ENCODE data around the gene WDR62.
A peak's percentile ranks its signal among the peaks of the same experiment; 100 is the strongest.

The WDR62 gene

GRCh38 chr19:36108684-36109083 lies 54.0 kb downstream of the WDR62 start:
- H3K36me3 Mint-ChIP-seq: peaks cover 19% of the 10 kb centered on the region
- peaks cover 12% of the 10 kb centered on the region for H3K4me1 Mint-ChIP-seq
- H3K4me3 Mint-ChIP-seq: no peak overlapping the region
- no peak overlapping the region for H3K27ac Mint-ChIP-seq
- no peak for ATAC-seq
- no peaks in the 10 kb centered on the region for H3K27me3 Mint-ChIP-seq
- H3K9me3 Mint-ChIP-seq: no peaks in the 10 kb centered on the region

DNA sequence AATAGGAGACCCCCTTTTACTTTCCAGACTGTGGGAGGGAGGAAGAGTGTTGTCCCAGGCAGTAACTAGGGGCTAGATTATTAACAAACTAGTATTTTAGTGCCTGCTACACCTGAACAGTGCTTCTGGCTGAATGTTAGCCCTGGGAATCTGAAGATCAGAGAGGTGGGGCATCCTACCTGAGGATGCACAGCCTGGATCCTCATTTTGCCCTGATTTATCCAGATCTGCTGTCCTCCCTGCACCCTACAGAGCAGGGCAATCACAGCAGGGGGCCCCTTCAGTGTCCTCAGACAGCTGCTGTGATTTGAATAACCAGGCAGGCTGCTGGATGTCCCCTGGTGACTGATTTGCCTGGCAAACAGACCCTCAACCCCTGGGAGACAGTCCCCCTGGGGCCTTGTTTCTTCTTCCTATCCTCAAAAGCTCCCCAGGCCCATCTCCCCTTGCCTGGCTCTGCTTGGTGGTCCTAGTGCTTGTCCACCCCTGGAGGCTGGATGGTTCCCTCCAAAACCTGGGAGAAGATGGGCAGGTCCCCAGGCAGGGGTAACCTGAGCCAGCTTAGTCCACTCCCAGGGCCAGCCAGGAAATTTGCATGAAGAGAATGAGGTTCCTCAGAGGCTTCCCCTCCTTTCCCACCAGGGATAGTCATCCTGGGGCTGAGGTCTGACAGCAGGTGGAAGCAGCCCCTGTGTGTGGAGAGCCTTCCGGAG lies 55.9 kb downstream of the WDR62 start, which contains the start of gene OVOL3:
Gene OVOL3, plus strand, starts transcription at position 657 of the 713 bp plus-strand sequence. CDS start 60 bp downstream, outside the sequence.
- no peak within 1 kb of the TSS for H3K27ac Mint-ChIP-seq
- no peaks in the 10 kb centered on the region for H3K27me3 Mint-ChIP-seq
- H3K9me3 Mint-ChIP-seq: no peaks in the 10 kb centered on the region
- peaks cover 24% of the 10 kb centered on the region for H3K36me3 Mint-ChIP-seq
- peaks cover 21% of the 10 kb centered on the region for H3K4me1 Mint-ChIP-seq
- no peak within 1 kb of the TSS for H3K4me3 Mint-ChIP-seq
- ATAC-seq: no peak

DNA sequence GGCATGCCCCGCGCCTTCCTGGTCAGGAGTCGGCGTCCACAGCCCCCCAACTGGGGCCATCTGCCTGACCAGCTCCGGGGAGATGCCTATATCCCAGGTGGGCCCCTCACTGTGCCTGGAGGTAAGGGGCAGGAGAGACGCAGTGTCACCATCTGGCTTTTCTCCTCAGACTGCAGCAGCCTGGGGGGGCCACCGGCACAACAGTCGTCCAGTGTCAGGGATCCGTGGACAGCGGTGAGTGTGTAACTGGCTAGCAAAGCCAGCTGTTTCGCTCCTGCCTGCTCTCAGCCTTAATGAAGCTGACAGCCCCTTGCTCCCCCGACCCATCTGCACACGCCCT lies 56.5 kb downstream of the WDR62 start:
- no peaks in the 10 kb centered on the region for H3K27me3 Mint-ChIP-seq
- peaks cover 25% of the 10 kb centered on the region for H3K4me1 Mint-ChIP-seq
- H3K9me3 Mint-ChIP-seq: no peaks in the 10 kb centered on the region
- ATAC-seq: no peak
- H3K36me3 Mint-ChIP-seq: peaks cover 27% of the 10 kb centered on the region
- H3K27ac Mint-ChIP-seq: no peak overlapping the region
- no peak overlapping the region for H3K4me3 Mint-ChIP-seq

- H3K27ac Mint-ChIP-seq: no peak overlapping the region
Observed at GRCh38 chr19:36112678-36113077, 58.0 kb downstream of the WDR62 start.

GRCh38 chr19:36113425-36113824 lies 58.7 kb downstream of the WDR62 start:
- Mint-ChIP-seq H3K27me3 (no peaks in the 10 kb centered on the region), H3K36me3 (peaks cover 43% of the 10 kb centered on the region), H3K4me3 (peak overlapping the region; percentile 92), H3K27ac (peak overlapping the region; percentile 93), H3K9me3 (no peaks in the 10 kb centered on the region), H3K4me1 (peaks cover 46% of the 10 kb centered on the region)
- ATAC-seq: no peak

More at GRCh38 chr19:36112678-36113077, 58.0 kb downstream of the WDR62 start:
- H3K27me3 Mint-ChIP-seq: no peaks in the 10 kb centered on the region
- peaks cover 36% of the 10 kb centered on the region for H3K36me3 Mint-ChIP-seq
- ATAC-seq: no peak
- peaks cover 38% of the 10 kb centered on the region for H3K4me1 Mint-ChIP-seq
- peak overlapping the region; percentile 47 for H3K4me3 Mint-ChIP-seq
- no peaks in the 10 kb centered on the region for H3K9me3 Mint-ChIP-seq

DNA sequence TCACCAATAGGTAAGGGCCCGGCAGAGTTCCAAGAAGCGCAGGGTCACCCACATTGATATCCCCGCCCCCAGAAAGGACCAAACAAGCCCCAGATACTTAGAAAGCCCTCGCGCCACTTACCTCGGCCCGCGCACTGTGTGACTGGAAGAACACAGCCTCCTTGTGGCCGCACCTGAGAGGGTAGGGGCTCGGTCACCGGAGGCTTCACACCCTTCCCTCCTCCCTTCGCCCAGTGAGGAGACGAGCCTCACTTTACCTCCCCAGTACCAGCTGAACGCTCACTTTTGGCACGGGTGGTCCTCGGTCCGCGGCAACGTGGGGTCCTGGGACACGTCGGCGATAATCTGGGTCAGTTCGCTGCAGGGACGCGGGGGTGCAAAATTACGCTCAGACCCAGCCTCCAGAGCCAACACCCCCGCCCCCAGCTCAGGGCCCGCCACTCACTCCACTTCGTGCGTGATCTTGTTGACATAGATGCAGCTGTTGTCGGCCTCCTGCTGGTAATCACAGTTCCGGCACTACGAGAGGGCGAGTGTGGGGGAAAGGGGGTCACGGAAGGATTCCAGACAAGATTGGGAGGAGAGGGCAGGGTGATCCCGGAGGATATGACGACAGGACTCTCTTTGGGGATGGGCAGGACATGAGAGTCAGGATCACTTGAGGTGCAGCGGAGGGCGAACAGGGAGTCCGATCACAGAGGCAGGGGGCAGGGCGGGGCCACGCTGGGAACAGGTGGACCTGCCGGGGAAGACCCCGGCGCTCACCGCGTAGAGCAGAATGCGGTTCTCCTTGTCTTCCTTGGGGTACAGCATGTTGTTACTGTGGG lies 59.4 kb downstream of the WDR62 start:
- H3K36me3 Mint-ChIP-seq: peaks cover 46% of the 10 kb centered on the region
- H3K4me1 Mint-ChIP-seq: peaks cover 49% of the 10 kb centered on the region
- no peaks in the 10 kb centered on the region for H3K9me3 Mint-ChIP-seq
- no peaks in the 10 kb centered on the region for H3K27me3 Mint-ChIP-seq
- peak overlapping the region; percentile 93 for H3K27ac Mint-ChIP-seq
- ATAC-seq: no peak
- H3K4me3 Mint-ChIP-seq: peak overlapping the region; percentile 92

DNA sequence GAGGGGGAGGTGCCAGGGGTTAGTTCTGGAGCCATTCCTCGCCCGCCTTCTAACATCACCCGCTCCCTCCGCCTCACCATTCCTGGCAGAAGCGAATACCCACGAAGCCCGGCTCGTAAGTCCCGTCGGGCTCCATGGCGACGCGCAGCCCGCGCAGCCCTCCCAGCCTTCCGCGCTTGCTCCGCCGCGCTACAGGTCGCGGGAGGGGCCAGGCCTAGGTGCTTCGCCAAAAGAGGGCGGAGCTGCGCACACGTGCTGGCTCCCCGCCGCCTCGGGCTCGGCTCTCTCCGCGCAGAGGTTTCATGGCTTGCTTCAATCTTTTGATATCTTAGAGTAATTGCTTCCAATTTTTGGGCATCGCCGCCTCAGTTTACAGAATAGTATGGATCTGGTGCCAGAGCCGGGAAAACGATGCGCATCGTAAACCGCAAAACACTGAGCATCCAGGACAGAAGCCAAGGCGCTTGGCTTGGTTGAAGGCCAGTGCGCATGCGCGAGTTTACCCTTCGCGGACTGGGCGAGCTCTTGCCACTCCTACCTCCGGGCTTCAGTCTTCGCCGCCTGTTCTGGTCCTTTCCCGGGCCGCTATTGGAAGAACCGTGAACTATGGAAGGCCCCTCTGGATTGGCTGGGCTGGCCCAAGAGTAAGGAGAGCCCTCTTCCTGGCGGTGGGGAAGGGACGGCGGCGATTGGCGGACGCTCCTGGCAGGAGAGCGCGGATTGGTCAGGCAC lies 60.2 kb downstream of the WDR62 start, which contains the start of gene POLR2I:
Gene POLR2I, minus strand, starts transcription at position 155 of the 732 bp plus-strand sequence. Its CDS starts 19 bp downstream, at position 136.
- Mint-ChIP-seq H3K27ac (peak within 1 kb of the TSS; percentile 93), H3K27me3 (no peaks in the 10 kb centered on the region), H3K4me3 (peak within 1 kb of the TSS; percentile 92), H3K4me1 (peaks cover 56% of the 10 kb centered on the region), H3K9me3 (no peaks in the 10 kb centered on the region), H3K36me3 (peaks cover 53% of the 10 kb centered on the region)
- peak; percentile 96 for ATAC-seq

GRCh38 chr19:36115453-36116343 lies 61.0 kb downstream of the WDR62 start, which contains the start of gene TBCB:
Gene TBCB (plus strand): TSS chr19:36115468. CDS start chr19:36115561, 93 bp downstream.
- Mint-ChIP-seq H3K4me3 (peak within 1 kb of the TSS; percentile 92), H3K4me1 (peaks cover 64% of the 10 kb centered on the region), H3K9me3 (no peaks in the 10 kb centered on the region), H3K36me3 (peaks cover 62% of the 10 kb centered on the region), H3K27me3 (no peaks in the 10 kb centered on the region), H3K27ac (peak within 1 kb of the TSS; percentile 93)
- ATAC-seq: peak; percentile 80

- H3K9me3 Mint-ChIP-seq: no peaks in the 10 kb centered on the region
- no peaks in the 10 kb centered on the region for H3K27me3 Mint-ChIP-seq
- peaks cover 67% of the 10 kb centered on the region for H3K4me1 Mint-ChIP-seq
- peak overlapping the region; percentile 92 for H3K4me3 Mint-ChIP-seq
- peak overlapping the region; percentile 93 for H3K27ac Mint-ChIP-seq
- peaks cover 67% of the 10 kb centered on the region for H3K36me3 Mint-ChIP-seq
- ATAC-seq: no peak
Observed at GRCh38 chr19:36116344-36116637, 61.6 kb downstream of the WDR62 start.

- H3K4me1 Mint-ChIP-seq: peaks cover 47% of the 10 kb centered on the region
- ATAC-seq: no peak
- H3K9me3 Mint-ChIP-seq: no peaks in the 10 kb centered on the region
- no peaks in the 10 kb centered on the region for H3K27me3 Mint-ChIP-seq
- H3K27ac Mint-ChIP-seq: peak overlapping the region; percentile 48
- H3K4me3 Mint-ChIP-seq: no peak overlapping the region
- peaks cover 66% of the 10 kb centered on the region for H3K36me3 Mint-ChIP-seq
Observed at GRCh38 chr19:36120092-36120983, 65.6 kb downstream of the WDR62 start.

GRCh38 chr19:36120984-36121358 lies 66.3 kb downstream of the WDR62 start:
- Mint-ChIP-seq H3K36me3 (peaks cover 72% of the 10 kb centered on the region), H3K9me3 (no peaks in the 10 kb centered on the region), H3K27ac (no peak overlapping the region), H3K4me3 (no peak overlapping the region), H3K27me3 (no peaks in the 10 kb centered on the region), H3K4me1 (peaks cover 51% of the 10 kb centered on the region)
- ATAC-seq: peak; percentile 37

- H3K27me3 Mint-ChIP-seq: no peaks in the 10 kb centered on the region
- H3K9me3 Mint-ChIP-seq: no peaks in the 10 kb centered on the region
- H3K36me3 Mint-ChIP-seq: peaks cover 69% of the 10 kb centered on the region
- peaks cover 45% of the 10 kb centered on the region for H3K4me1 Mint-ChIP-seq
- H3K4me3 Mint-ChIP-seq: no peak overlapping the region
- ATAC-seq: peak; percentile 6
- H3K27ac Mint-ChIP-seq: no peak overlapping the region
Observed at GRCh38 chr19:36121486-36122124, 66.9 kb downstream of the WDR62 start.

GRCh38 chr19:36125557-36125956 lies 70.9 kb downstream of the WDR62 start:
- peaks cover 23% of the 10 kb centered on the region for H3K4me1 Mint-ChIP-seq
- no peaks in the 10 kb centered on the region for H3K27me3 Mint-ChIP-seq
- no peaks in the 10 kb centered on the region for H3K9me3 Mint-ChIP-seq
- peaks cover 39% of the 10 kb centered on the region for H3K36me3 Mint-ChIP-seq
- peak overlapping the region; percentile 50 for H3K27ac Mint-ChIP-seq
- H3K4me3 Mint-ChIP-seq: no peak overlapping the region
- ATAC-seq: no peak
